ENCODE measurements around the gene OSBPL6.

DNA sequence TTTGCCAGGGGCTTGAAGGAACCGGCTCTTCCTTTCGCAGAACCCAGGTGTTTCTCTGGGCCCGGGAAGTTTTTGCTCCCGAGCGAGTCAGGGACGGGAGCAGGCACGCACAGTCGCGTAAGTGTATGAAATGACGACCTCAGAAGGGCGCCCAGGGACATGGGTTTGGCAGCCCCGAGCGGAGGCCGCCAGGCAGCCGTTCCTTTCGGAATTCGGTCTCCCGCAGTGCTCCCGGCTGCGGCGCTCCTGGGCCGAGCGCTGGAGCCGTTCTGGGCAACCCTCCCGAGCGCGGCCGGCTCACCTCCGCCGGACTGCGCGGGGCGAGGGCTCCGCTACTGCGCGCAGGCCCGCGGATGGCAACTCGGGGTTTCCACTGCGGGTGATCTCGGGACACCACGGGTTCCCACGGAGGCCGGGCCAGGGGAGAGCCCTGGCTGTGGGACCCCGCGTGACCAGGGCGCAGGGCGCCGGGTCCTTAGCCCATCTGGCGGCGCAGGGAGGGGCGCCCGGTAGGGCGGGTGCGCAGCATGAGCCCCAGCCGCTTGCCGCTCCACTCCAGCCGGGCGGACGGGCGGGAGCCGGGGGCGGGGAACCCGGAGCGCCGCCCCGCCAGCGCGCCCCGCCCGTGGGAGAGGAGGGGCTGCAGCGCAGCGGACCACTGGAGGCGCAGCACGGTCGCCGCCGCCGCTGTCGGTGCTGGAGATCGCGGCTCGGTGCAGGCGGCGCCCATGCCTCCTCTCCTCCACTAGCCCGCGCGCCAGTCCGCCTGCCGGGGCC is at the start of gene OSBPL6:
- TF ChIP-seq, protein P1, sequence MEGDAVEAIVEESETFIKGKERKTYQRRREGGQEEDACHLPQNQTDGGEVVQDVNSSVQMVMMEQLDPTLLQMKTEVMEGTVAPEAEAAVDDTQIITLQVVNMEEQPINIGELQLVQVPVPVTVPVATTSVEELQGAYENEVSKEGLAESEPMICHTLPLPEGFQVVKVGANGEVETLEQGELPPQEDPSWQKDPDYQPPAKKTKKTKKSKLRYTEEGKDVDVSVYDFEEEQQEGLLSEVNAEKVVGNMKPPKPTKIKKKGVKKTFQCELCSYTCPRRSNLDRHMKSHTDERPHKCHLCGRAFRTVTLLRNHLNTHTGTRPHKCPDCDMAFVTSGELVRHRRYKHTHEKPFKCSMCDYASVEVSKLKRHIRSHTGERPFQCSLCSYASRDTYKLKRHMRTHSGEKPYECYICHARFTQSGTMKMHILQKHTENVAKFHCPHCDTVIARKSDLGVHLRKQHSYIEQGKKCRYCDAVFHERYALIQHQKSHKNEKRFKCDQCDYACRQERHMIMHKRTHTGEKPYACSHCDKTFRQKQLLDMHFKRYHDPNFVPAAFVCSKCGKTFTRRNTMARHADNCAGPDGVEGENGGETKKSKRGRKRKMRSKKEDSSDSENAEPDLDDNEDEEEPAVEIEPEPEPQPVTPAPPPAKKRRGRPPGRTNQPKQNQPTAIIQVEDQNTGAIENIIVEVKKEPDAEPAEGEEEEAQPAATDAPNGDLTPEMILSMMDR (IDR thresholded peaks at IDR 0.05): no peak
- TF ChIP-seq EZH2 (IDR thresholded peaks at IDR 0.05; ENCODE audit: borderline replicate concordance, insufficient read depth, low read depth, low read length, poor library complexity, severe bottlenecking): no peak
